Fibroblast of pulmonary artery (primary cell): ENCODE results near the gene MORF4L1.
A peak's percentile ranks its signal among the peaks of the same experiment; 100 is the strongest.

Experiments
- DNase-seq: peaks from one replicate; pipeline ENCODE4 v3.0.0-alpha.2; 2010; ENCODE audit warnings: low read depth
- H3K4me3 ChIP-seq: replicated peaks from 2 replicates; pipeline ENCODE4 v1.5.1; 2011; ENCODE audit warnings: low read depth, mild to moderate bottlenecking, control low read depth, low read length, moderate library complexity
- CTCF ChIP-seq: IDR thresholded peaks from 2 replicates; pipeline ENCODE4 v1.5.1; 2011; ENCODE audit warnings: mild to moderate bottlenecking, control low read depth, low read length, inconsistent platforms; ENCODE audit errors: missing control alignments

MORF4L1 gene

GRCh38 chr15:78929536-78930264 is 57.0 kb downstream of the MORF4L1 start:
- H3K4me3 ChIP-seq: no peak overlapping the region
- no peak for DNase-seq
- TF ChIP-seq CTCF: no peak

- no peak for TF ChIP-seq CTCF
- H3K4me3 ChIP-seq: no peak overlapping the region
- DNase-seq: peak; percentile 74
Measured at GRCh38 chr15:78930577-78931388, 58.1 kb downstream of the MORF4L1 start.

GRCh38 chr15:78931439-78932257 is 59.0 kb downstream of the MORF4L1 start:
- H3K4me3 ChIP-seq: no peak overlapping the region
- DNase-seq: no peak
- no peak for TF ChIP-seq CTCF

- no peak for TF ChIP-seq CTCF
- H3K4me3 ChIP-seq: no peak overlapping the region
- DNase-seq: no peak
Measured at GRCh38 chr15:78932258-78932808, 59.6 kb downstream of the MORF4L1 start.

GRCh38 chr15:78933187-78933822 is 60.6 kb downstream of the MORF4L1 start:
- DNase-seq: no peak
- no peak overlapping the region for H3K4me3 ChIP-seq
- no peak for TF ChIP-seq CTCF

- no peak overlapping the region for H3K4me3 ChIP-seq
- peak; percentile 28 for DNase-seq
- no peak for TF ChIP-seq CTCF
Measured at GRCh38 chr15:78933823-78934654, 61.3 kb downstream of the MORF4L1 start.
